ENCODE data around the gene AFF2.

The AFF2 gene

DNA sequence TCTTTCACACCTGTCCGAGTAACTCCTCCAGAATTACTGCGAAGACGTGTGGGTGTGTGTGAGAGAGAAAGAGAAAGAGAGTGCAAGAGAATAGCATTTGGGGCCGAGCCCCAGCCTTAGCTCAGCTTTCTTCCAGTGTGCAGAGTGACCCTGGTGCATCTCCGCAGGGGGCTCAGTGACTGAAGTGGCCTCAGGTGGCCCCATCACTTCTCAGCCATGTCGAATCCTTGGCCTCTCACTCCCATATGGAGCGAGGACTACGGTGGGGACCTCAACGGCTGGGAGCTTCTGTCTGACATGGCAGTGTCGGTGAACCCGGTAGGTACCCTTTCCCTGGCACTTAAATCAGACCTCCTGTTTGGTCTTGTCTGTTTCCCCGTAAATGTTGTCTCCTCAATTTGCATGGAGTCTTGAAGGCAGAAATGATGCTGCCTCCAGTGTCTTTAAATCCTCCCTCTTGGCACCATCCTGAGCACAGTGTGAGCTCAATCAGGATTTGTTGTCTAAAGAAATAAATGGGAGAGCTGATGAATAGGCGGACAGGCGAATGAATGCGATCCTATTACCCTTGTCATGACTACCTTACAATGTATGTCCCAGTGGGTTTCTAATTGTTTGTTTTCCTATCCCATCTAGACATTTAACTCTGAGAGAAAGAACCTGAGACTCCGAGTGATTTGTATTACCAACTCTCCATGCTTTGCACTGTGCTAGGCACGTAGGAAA lies 305.9 kb downstream of the AFF2 start:
- no peak for DNase-seq (ENCODE audit: insufficient read length, low spot score)
- no peak for FAIRE-seq
- TF ChIP-seq POLR2A (IDR thresholded peaks at IDR 0.05; ENCODE audit: low read depth, low read length) = no peak
- no peak for TF ChIP-seq TAF1 (IDR thresholded peaks at IDR 0.05; ENCODE audit: low read depth, low read length)
- no peak for TF ChIP-seq SPI1 (IDR thresholded peaks at IDR 0.05; ENCODE audit: low read depth, low read length)
- TF ChIP-seq PAX5 (IDR thresholded peaks at IDR 0.05; ENCODE audit: insufficient read depth, low read length, severe bottlenecking) = no peak
- no peak for TF ChIP-seq POU2F2 (IDR thresholded peaks at IDR 0.05; ENCODE audit: low read depth, low read length)
- TF ChIP-seq POLR2AphosphoS5 (IDR thresholded peaks at IDR 0.05; ENCODE audit: low read depth, low read length) = no peak

DNA sequence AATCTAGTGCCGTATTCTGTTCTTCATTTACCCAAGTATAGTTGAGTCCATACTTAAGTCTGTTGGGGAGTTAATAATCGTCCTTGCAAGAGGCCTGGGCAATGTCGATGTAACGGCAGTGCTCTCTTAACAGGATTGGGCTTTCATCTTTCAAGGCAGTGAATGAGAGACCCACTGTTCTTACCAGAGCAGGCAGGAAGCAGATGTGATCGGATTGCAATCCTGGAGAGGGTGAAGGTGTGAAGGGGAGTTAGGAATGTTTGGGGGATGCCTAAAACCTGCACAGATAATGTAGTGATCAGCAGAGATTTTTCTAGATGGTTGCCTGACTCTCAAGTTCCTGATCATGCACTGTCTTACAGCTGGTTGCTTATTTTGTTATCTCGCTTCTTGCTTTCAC lies 308.4 kb downstream of the AFF2 start:
- FAIRE-seq (no peak), DNase-seq (ENCODE audit: insufficient read length, low spot score) (no peak)
- TF ChIP-seq POLR2A (IDR thresholded peaks at IDR 0.05; ENCODE audit: low read depth, low read length) = no peak
- TF ChIP-seq PAX5 (IDR thresholded peaks at IDR 0.05; ENCODE audit: insufficient read depth, low read length, severe bottlenecking) = no peak
- TF ChIP-seq POLR2AphosphoS5 (IDR thresholded peaks at IDR 0.05; ENCODE audit: low read depth, low read length) = no peak
- TF ChIP-seq TAF1 (IDR thresholded peaks at IDR 0.05; ENCODE audit: low read depth, low read length) = no peak
- no peak for TF ChIP-seq POU2F2 (IDR thresholded peaks at IDR 0.05; ENCODE audit: low read depth, low read length)
- no peak for TF ChIP-seq SPI1 (IDR thresholded peaks at IDR 0.05; ENCODE audit: low read depth, low read length)

DNA sequence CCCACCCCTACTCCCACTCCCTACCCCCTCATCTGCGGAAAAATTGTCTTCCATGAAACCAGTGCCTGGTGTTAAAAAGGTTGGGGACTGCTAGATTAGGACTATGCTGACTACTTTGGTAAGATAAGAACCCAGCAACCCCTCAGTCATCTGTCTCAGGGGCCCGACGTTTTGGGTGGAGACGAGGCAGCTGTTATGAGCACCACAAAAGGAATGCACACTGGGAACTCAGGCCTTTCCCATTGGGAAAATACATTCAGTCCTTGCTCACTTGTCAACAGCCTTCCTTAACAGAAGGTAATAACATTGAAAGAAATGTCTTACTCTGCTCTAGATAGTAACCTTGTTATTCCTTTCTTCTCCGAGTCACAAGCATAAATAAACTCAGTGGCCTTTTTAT lies 310.8 kb downstream of the AFF2 start:
- FAIRE-seq = no peak
- DNase-seq (ENCODE audit: insufficient read length, low spot score) = no peak
- no peak for TF ChIP-seq POLR2AphosphoS5 (IDR thresholded peaks at IDR 0.05; ENCODE audit: low read depth, low read length)
- no peak for TF ChIP-seq PAX5 (IDR thresholded peaks at IDR 0.05; ENCODE audit: insufficient read depth, low read length, severe bottlenecking)
- TF ChIP-seq TAF1 (IDR thresholded peaks at IDR 0.05; ENCODE audit: low read depth, low read length) = no peak
- TF ChIP-seq SPI1 (IDR thresholded peaks at IDR 0.05; ENCODE audit: low read depth, low read length) = no peak
- no peak for TF ChIP-seq POU2F2 (IDR thresholded peaks at IDR 0.05; ENCODE audit: low read depth, low read length)
- TF ChIP-seq POLR2A (IDR thresholded peaks at IDR 0.05; ENCODE audit: low read depth, low read length) = no peak

DNA sequence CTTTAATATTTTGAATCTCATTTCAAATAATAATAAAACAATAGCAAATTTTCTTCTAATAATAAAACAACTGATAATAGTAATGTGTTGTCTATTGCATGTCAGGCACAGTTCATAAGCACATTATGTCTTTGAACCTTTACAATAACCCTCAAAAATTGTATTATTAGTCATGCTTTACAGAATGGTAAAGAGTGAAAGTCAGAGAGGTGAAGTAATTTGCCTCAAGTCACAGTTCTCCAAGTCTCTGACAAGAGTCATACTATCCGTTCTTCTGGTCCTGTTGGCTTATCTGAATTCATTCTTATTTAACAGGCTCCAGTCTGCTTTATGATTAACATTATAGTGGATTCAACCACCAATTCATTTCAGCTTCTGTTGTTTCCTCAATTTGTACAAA lies 313.0 kb downstream of the AFF2 start:
- DNase-seq (ENCODE audit: insufficient read length, low spot score) (no peak), FAIRE-seq (no peak)
- no peak for TF ChIP-seq TAF1 (IDR thresholded peaks at IDR 0.05; ENCODE audit: low read depth, low read length)
- TF ChIP-seq POLR2AphosphoS5 (IDR thresholded peaks at IDR 0.05; ENCODE audit: low read depth, low read length) = no peak
- no peak for TF ChIP-seq POLR2A (IDR thresholded peaks at IDR 0.05; ENCODE audit: low read depth, low read length)
- no peak for TF ChIP-seq PAX5 (IDR thresholded peaks at IDR 0.05; ENCODE audit: insufficient read depth, low read length, severe bottlenecking)
- no peak for TF ChIP-seq POU2F2 (IDR thresholded peaks at IDR 0.05; ENCODE audit: low read depth, low read length)
- TF ChIP-seq SPI1 (IDR thresholded peaks at IDR 0.05; ENCODE audit: low read depth, low read length) = no peak

DNA sequence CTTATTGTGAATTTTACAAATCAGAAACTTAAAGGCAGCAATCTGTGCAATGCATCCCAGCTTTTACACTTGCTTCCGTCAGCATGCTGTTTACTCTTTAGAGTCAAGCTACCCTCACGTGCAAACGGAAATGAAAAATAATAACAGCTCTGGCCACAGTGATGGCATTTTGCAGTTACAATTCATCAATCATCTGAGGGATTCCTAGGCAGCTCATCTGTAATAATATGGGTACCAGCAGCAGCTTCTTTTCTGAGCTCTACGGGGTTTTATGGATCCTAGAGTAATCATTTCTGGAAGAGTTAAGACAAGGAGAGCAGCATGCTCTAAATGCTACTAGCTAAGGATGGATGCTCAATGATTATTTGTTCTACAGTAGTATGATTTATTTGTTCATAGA lies 313.6 kb downstream of the AFF2 start:
- FAIRE-seq (no peak), DNase-seq (ENCODE audit: insufficient read length, low spot score) (no peak)
- TF ChIP-seq POU2F2 (IDR thresholded peaks at IDR 0.05; ENCODE audit: low read depth, low read length) = no peak
- TF ChIP-seq SPI1 (IDR thresholded peaks at IDR 0.05; ENCODE audit: low read depth, low read length) = no peak
- TF ChIP-seq PAX5 (IDR thresholded peaks at IDR 0.05; ENCODE audit: insufficient read depth, low read length, severe bottlenecking) = no peak
- TF ChIP-seq POLR2AphosphoS5 (IDR thresholded peaks at IDR 0.05; ENCODE audit: low read depth, low read length) = no peak
- TF ChIP-seq TAF1 (IDR thresholded peaks at IDR 0.05; ENCODE audit: low read depth, low read length) = no peak
- TF ChIP-seq POLR2A (IDR thresholded peaks at IDR 0.05; ENCODE audit: low read depth, low read length) = no peak

- TF ChIP-seq PAX5 (IDR thresholded peaks at IDR 0.05; ENCODE audit: insufficient read depth, low read length, severe bottlenecking) (no peak), POLR2A (IDR thresholded peaks at IDR 0.05; ENCODE audit: low read depth, low read length) (no peak), SPI1 (IDR thresholded peaks at IDR 0.05; ENCODE audit: low read depth, low read length) (no peak), POU2F2 (IDR thresholded peaks at IDR 0.05; ENCODE audit: low read depth, low read length) (no peak), TAF1 (IDR thresholded peaks at IDR 0.05; ENCODE audit: low read depth, low read length) (no peak), POLR2AphosphoS5 (IDR thresholded peaks at IDR 0.05; ENCODE audit: low read depth, low read length) (no peak)
- FAIRE-seq (no peak), DNase-seq (ENCODE audit: insufficient read length, low spot score) (no peak)
These were observed 315.0 kb downstream of the AFF2 start for GRCh38 chrX:148815218-148815961.

GRCh38 chrX:148823986-148824385 lies 323.6 kb downstream of the AFF2 start:
- TF ChIP-seq SPI1 (IDR thresholded peaks at IDR 0.05; ENCODE audit: low read depth, low read length) (no peak), POU2F2 (IDR thresholded peaks at IDR 0.05; ENCODE audit: low read depth, low read length) (no peak), PAX5 (IDR thresholded peaks at IDR 0.05; ENCODE audit: insufficient read depth, low read length, severe bottlenecking) (no peak), POLR2AphosphoS5 (IDR thresholded peaks at IDR 0.05; ENCODE audit: low read depth, low read length) (no peak), POLR2A (IDR thresholded peaks at IDR 0.05; ENCODE audit: low read depth, low read length) (no peak), TAF1 (IDR thresholded peaks at IDR 0.05; ENCODE audit: low read depth, low read length) (no peak)
- FAIRE-seq (no peak), DNase-seq (ENCODE audit: insufficient read length, low spot score) (no peak)

GRCh38 chrX:148825696-148826095 lies 325.3 kb downstream of the AFF2 start:
- DNase-seq (ENCODE audit: insufficient read length, low spot score) (no peak), FAIRE-seq (no peak)
- no peak for TF ChIP-seq PAX5 (IDR thresholded peaks at IDR 0.05; ENCODE audit: insufficient read depth, low read length, severe bottlenecking)
- no peak for TF ChIP-seq SPI1 (IDR thresholded peaks at IDR 0.05; ENCODE audit: low read depth, low read length)
- no peak for TF ChIP-seq POLR2AphosphoS5 (IDR thresholded peaks at IDR 0.05; ENCODE audit: low read depth, low read length)
- TF ChIP-seq TAF1 (IDR thresholded peaks at IDR 0.05; ENCODE audit: low read depth, low read length) = no peak

DNA sequence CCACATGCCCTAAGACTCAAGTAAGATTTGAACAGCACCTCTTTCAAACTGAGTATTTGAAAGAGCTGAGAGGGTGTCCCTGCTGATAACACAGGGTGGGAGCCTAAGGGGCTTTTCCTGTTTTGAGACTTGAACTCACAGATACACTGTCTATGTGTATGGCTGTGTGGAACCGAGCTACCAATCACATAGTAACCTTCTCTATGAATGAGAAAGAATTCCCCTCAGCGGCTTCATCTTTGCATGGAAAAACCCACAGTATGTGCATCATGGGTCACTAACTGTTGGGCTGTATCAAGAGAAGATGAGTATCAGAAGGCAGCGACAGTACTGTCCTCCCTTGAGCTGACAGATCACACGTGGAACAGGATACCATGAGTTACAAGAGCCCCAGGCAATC lies 336.3 kb downstream of the AFF2 start:
- FAIRE-seq (no peak), DNase-seq (ENCODE audit: insufficient read length, low spot score) (no peak)
- no peak for TF ChIP-seq TAF1 (IDR thresholded peaks at IDR 0.05; ENCODE audit: low read depth, low read length)
- TF ChIP-seq SPI1 (IDR thresholded peaks at IDR 0.05; ENCODE audit: low read depth, low read length) = no peak
- no peak for TF ChIP-seq POU2F2 (IDR thresholded peaks at IDR 0.05; ENCODE audit: low read depth, low read length)
- no peak for TF ChIP-seq PAX5 (IDR thresholded peaks at IDR 0.05; ENCODE audit: insufficient read depth, low read length, severe bottlenecking)
